Stimulated activated CD4-positive, alpha-beta T cell treated with anti-CD3 and anti-CD28 coated beads, Interleukin-1b, Interleukin-23, amount 100 ng/mL, for 4 hours (primary cell): ENCODE results near the gene MGMT.
"Not testable (repeated sequence)": the region's sequence is repeated elsewhere in the genome, so short reads cannot be mapped to it uniquely, and the experiment has no call there.

Source experiments
- DNase-seq, 2 donors: peaks; one replicate each; pipeline ENCODE4 v3.0.0-alpha.2; 2020; ENCODE audit warnings: low read depth in 2 of 2

Gene MGMT

GRCh38 chr10:129466703-129467358 is at the start of gene MGMT:
TSS of gene MGMT (plus strand) at chr10:129467241.
- DNase-seq, result peak; percentile 99 to 100

DNA sequence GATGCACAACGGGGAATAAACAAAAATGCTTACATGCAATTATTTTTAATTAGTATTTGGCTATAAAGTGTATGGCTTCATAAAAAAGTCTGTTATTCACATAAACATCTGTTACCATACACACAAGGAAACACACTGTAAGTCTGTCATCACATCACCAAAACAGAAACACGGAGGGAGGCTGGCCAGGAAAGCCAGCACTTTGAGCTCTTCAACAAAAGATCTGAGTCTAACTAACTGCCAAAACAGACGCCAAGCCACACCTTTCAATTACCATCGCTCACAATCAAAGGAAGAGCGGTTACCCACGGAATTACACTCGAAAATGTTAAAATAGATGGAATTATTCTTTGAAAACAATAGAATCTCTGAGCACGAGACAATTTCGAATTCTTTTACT is 49.2 kb upstream of the MGMT start:
- DNase-seq, result no peak

GRCh38 chr10:129418496-129419225 is 48.4 kb upstream of the MGMT start:
- no peak for DNase-seq

GRCh38 chr10:129419397-129419796 is 47.6 kb upstream of the MGMT start:
- DNase-seq, result no peak

- no peak for DNase-seq
Measured at GRCh38 chr10:129421399-129422010, 45.5 kb upstream of the MGMT start.

- no peak for DNase-seq
Measured at GRCh38 chr10:129424978-129425377, 42.1 kb upstream of the MGMT start.

GRCh38 chr10:129426606-129427005 is 40.4 kb upstream of the MGMT start:
- no peak for DNase-seq

- DNase-seq, result no peak
Measured at GRCh38 chr10:129433266-129433665, 33.8 kb upstream of the MGMT start.

DNA sequence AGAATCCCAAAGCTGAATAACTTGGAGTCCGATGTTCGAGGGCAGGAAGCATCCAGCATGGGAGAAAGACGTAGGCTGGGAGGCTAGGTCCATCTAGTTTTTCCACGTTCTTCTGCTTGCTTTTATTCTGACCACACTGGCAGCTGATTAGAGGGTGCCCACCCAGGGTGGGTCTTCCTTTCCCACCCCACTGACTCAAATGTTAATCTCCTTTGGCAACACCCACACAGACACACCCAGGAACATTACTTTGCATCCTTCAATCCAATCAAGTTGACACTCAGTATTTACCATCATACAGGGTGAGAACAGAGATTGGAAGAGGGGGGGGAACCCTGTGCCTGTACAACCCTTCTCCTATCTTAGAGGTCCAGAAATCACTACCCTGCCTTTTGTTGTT is 31.3 kb upstream of the MGMT start:
- not testable (repeated sequence) for DNase-seq

GRCh38 chr10:129438024-129438423 is 29.0 kb upstream of the MGMT start:
- DNase-seq, result no peak

- DNase-seq, result no peak
Measured at GRCh38 chr10:129440247-129440646, 26.8 kb upstream of the MGMT start.

- DNase-seq, result no peak
Measured at GRCh38 chr10:129440722-129441316, 26.2 kb upstream of the MGMT start.

- no peak for DNase-seq
Measured at GRCh38 chr10:129441372-129442009, 25.6 kb upstream of the MGMT start.

DNA sequence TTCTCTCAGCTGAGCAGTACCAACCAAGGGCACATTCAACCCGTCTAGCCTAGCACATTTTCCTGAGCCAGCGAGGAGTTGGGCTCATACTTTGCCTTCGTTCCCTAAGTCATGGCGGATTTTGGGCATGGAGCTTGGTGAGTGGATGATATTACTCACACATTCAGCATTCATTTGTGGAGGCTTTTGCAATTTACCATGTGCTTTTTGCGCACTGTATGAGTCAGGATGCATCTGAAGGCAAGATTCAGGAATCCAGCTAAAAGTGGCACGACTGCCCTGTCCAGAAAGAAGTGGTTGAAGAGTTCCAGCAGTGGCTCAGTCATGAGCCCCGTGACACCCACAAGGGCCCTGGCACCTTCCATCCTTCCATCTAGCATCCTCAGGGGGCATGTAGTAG is 24.2 kb upstream of the MGMT start:
- no peak for DNase-seq

GRCh38 chr10:129444359-129444758 is 22.7 kb upstream of the MGMT start:
- no peak for DNase-seq

GRCh38 chr10:129445436-129446182 is 21.4 kb upstream of the MGMT start:
- no peak for DNase-seq

DNA sequence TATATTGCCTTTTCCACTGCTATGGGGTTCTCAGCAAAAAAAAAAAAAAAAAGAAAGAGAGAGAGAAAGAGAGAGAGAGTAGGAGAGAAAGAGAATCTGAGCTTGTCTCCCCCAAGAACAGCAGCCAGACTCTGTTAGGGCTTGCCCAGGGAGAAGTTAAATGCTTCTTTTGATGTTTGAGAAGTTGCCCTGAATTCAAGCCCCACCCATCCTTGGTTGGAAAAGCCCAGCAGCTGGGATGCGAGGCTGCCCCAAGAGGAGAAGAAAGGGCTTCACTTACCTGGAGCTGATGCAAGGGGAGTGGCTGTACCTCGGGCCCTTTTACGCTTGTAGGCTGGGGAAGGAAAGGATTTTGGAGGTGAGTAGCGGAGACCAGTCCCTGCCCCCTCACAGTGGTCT is 20.9 kb upstream of the MGMT start:
- DNase-seq, result no peak

- DNase-seq, result no peak
Measured at GRCh38 chr10:129447486-129447885, 19.6 kb upstream of the MGMT start.

GRCh38 chr10:129448086-129448485 is 19.0 kb upstream of the MGMT start:
- DNase-seq, result no peak

DNA sequence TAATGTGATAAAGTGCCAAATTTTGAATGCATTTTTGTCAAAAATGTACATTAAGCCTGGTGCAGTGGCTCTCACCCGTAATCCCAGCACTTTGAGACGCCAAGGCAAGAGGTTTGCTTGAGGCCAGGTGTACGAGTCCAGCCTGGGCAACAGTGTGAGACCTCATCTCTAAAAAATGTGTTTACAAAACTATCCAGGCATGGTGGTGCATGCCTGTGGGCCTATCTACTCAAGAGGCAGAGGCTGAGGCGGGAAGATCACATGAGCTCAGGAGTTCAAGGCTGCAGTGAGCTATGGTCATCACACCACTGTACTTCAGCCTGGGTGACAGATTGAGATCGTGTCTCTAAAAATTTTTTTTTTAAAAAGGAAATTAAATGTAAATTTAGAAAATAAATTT is 18.5 kb upstream of the MGMT start:
- DNase-seq, result no peak

GRCh38 chr10:129449893-129450292 is 17.1 kb upstream of the MGMT start:
- no peak for DNase-seq

GRCh38 chr10:129450391-129450790 is 16.6 kb upstream of the MGMT start:
- no peak for DNase-seq
